GM12878 (cell line): ENCODE measurements around the gene APOO. TPM values are rescaled to one million over a fixed set of nuclear protein-coding genes. Genes with fewer than 3 reads are reported as not detected.

Source experiments
- ATAC-seq: fragments of 200-7000 bp; cut with Tn5 transposase; 3 replicates; pipeline ENCODE4 v1.9.1; 2020; ENCODE audit warnings: mild to moderate bottlenecking, moderate library complexity
- BruUV-seq: library from RNA; stranded (reverse); fragments of 400-500 nt; replicated peaks from 2 replicates; lab custom pipeline; 2021; lab: Mats Ljungman, UMichigan
- CTCF ChIA-PET: fragments of 300-600 bp; sonication (Branson Sonifier 250); formaldehyde crosslinking; extraction: SDS; loops from one replicate; lab custom pipeline; 2021; ENCODE audit warnings: inconsistent platforms; lab: Yijun Ruan, JAX
- POLR2A ChIA-PET: fragments of 350-600 bp; formaldehyde crosslinking; extraction: SDS; loops from one replicate; lab custom pipeline; 2021; ENCODE audit warnings: inconsistent platforms; lab: Charles Lee
- RAD21 ChIA-PET: fragments of 300-600 bp; sonication (Branson Sonifier 250); formaldehyde crosslinking; loops from one replicate; lab custom pipeline; 2023; ENCODE audit warnings: antibody characterized with exemption; ENCODE audit not compliant: unreplicated experiment; lab: Charles Lee
- SMC1A ChIA-PET: fragments of 300-600 bp; sonication (Branson Sonifier 250); formaldehyde crosslinking; loops from one replicate; lab custom pipeline; 2023; ENCODE audit not compliant: unreplicated experiment, uncharacterized antibody; lab: Charles Lee
- DNase-seq: peaks from one replicate; pipeline ENCODE4 v3.0.0-alpha.2; 2011; ENCODE audit warnings: low read depth, low spot score
- FAIRE-seq: peaks from 3 replicates; lab custom pipeline; 2011; peaks lifted over from hg19 to GRCh38; lab: Jason Lieb, UNC
- H2AFZ ChIP-seq: 2 replicates; pipeline ENCODE4 v1.6.0; 2011; ENCODE audit warnings: low read depth, low read length, control low read depth; ENCODE audit not compliant: control insufficient read depth
- H3K27ac ChIP-seq: 2 replicates; pipeline ENCODE4 v1.5.1; 2011; ENCODE audit warnings: control low read depth; ENCODE audit not compliant: control insufficient read depth, insufficient read depth
- H3K27me3 ChIP-seq, 2 experiments: replicated peaks in 1 of 2; 2 replicates each; pipeline versions ENCODE4 v1.6.0 to v1.6.1; 2011; ENCODE audit warnings: low read length in 1 of 2; ENCODE audit not compliant: control insufficient read depth in 2 of 2, insufficient read depth in 2 of 2
- H3K36me3 ChIP-seq, 2 experiments: 2 replicates each; pipeline ENCODE4 v1.5.1; 2011; ENCODE audit warnings: low read length in 1 of 2; ENCODE audit not compliant: control insufficient read depth in 2 of 2, insufficient read depth in 2 of 2
- H3K4me1 ChIP-seq: 2 replicates; pipeline ENCODE4 v1.6.1; 2011; ENCODE audit warnings: mild to moderate bottlenecking, low read length, moderate library complexity, mixed read lengths; ENCODE audit not compliant: control insufficient read depth, insufficient read depth
- H3K4me2 ChIP-seq: 2 replicates; pipeline ENCODE4 v1.6.0; 2011; ENCODE audit warnings: control low read depth; ENCODE audit not compliant: control insufficient read depth, insufficient read depth
- H3K4me3 ChIP-seq: fragments of 200-600 bp; sonication (generic); 2 replicates; pipeline ENCODE4 v1.5.1; 2016
- H3K79me2 ChIP-seq: 2 replicates; pipeline ENCODE4 v1.6.0; 2011; ENCODE audit warnings: low read length; ENCODE audit not compliant: control insufficient read depth, insufficient read depth
- H3K9ac ChIP-seq: 2 replicates; pipeline ENCODE4 v1.8.0; 2011; ENCODE audit warnings: low read length, control low read depth, mixed read lengths; ENCODE audit not compliant: control insufficient read depth, insufficient read depth
- H3K9me3 ChIP-seq: replicated peaks from 3 replicates; pipeline ENCODE4 v1.5.1; 2011; ENCODE audit warnings: mild to moderate bottlenecking, low read length; ENCODE audit not compliant: control insufficient read depth, insufficient read depth
- H4K20me1 ChIP-seq: 2 replicates; pipeline ENCODE4 v1.6.0; 2011; ENCODE audit not compliant: control insufficient read depth, insufficient read depth
- ATF2 ChIP-seq: IDR thresholded peaks from 2 replicates; pipeline ENCODE4 v1.6.1; 2012; ENCODE audit warnings: low read length, inconsistent platforms
- BMI1 ChIP-seq: fragments of 450-650 bp; IDR thresholded peaks from 2 replicates; pipeline ENCODE4 v1.6.1; 2016; ENCODE audit warnings: mild to moderate bottlenecking, moderate library complexity, borderline replicate concordance
- FOXK2 ChIP-seq: fragments of 450-650 bp; IDR thresholded peaks from 2 replicates; pipeline ENCODE4 v1.6.1; 2017; ENCODE audit warnings: mild to moderate bottlenecking, moderate library complexity
- HDAC2 ChIP-seq: fragments of 200-600 bp; sonication (generic); IDR thresholded peaks from 2 replicates; pipeline ENCODE4 v1.6.1; 2017
- IKZF2 ChIP-seq, 2 experiments: fragments of 450-650 bp; IDR thresholded peaks; 2 replicates each; pipeline ENCODE4 v1.6.1; 2017; ENCODE audit warnings: mild to moderate bottlenecking in 2 of 2, moderate library complexity in 2 of 2
- MTA3 ChIP-seq: IDR thresholded peaks from 2 replicates; pipeline ENCODE4 v1.6.1; 2012; ENCODE audit warnings: low read length, inconsistent platforms, borderline replicate concordance
- NR2C1 ChIP-seq: fragments of 450-650 bp; IDR thresholded peaks from 2 replicates; pipeline ENCODE4 v1.6.1; 2017; ENCODE audit warnings: antibody characterized with exemption, mild to moderate bottlenecking, moderate library complexity
- PAX8 ChIP-seq: fragments of 450-650 bp; IDR thresholded peaks from 2 replicates; pipeline ENCODE4 v1.6.1; 2017; ENCODE audit warnings: mild to moderate bottlenecking, moderate library complexity
- POLR2A ChIP-seq: IDR thresholded peaks from 2 replicates; pipeline ENCODE4 v1.6.1; 2011; ENCODE audit warnings: low read depth, mild to moderate bottlenecking, low read length
- TBL1XR1 ChIP-seq: IDR thresholded peaks from 2 replicates; pipeline ENCODE4 v1.6.1; 2012; ENCODE audit warnings: low read depth, low read length, improper control_type of control experiment
- ZBTB40 ChIP-seq: fragments of 450-650 bp; IDR thresholded peaks from 2 replicates; pipeline ENCODE4 v1.6.1; 2016; ENCODE audit warnings: mild to moderate bottlenecking, moderate library complexity, borderline replicate concordance
- WGBS: methylation state at CpG from one replicate; pipeline ENCODE4 v1.1.6; 2016; ENCODE audit warnings: low lambda C conversion rate; ENCODE audit not compliant: insufficient replicate concordance, insufficient coverage; ENCODE audit errors: missing lambda C conversion rate; 5-methylcytosine and 5-hydroxymethylcytosine counted together
- in situ Hi-C: fragments of 300-500 bp; cut with MboI; formaldehyde crosslinking; loops from 9 replicates; pipeline ENCODE4 v1.14.3; 2018; ENCODE audit warnings: mixed read lengths
- intact Hi-C: fragments of 100-400 bp; cut with micrococcal nuclease; formaldehyde crosslinking; loops from one replicate; pipeline ENCODE4 v1.14.2; 2022; ENCODE audit not compliant: unreplicated experiment
- polyA plus RNA-seq, 11 experiments: library from polyadenylated mRNA; depleted of rRNA in 4 of 11; unstranded in 6 of 11; stranded (reverse) in 5 of 11; fragments of >200 nt; fragmentation: Nextera tagmentation in 4 of 11; fragmentation: Illumina TruSeq in 1 of 11; extraction: Ambion mirVana in 4 of 11; extraction: Trizol in 1 of 11; gene quantifications; 1 replicate in 1 of 11; 2 replicates in 10 of 11; pipeline versions ENCODE4 v1.2.1 to v1.2.3, GENCODE V29; 2011 to 2016; ENCODE audit warnings: inconsistent platforms in 2 of 11, missing spikeins in 2 of 11, low read depth in 1 of 11
- total RNA-seq, 4 experiments: library from RNA; depleted of rRNA in 3 of 4; stranded (reverse); fragments of >200 nt in 3 of 4; fragmentation: Illumina TruSeq in 1 of 4; extraction: Trizol in 1 of 4; gene quantifications; 2 replicates each; pipeline versions ENCODE4 v1.2.1 to v1.2.3, GENCODE V29; 2013 to 2021

Gene APOO
- total and polyA plus RNA-seq, 10 of the 15 experiments (the other 5 are each of a cell fraction or from before 2014, with no cell fraction given), result 20.7 to 68.7 (median 35.5) TPM

- intact Hi-C loops, result no loop called here
- SMC1A ChIA-PET, result no interaction called here
- H3K4me3 ChIP-seq, result no peak overlapping the region
- no peak overlapping the region for H2AFZ ChIP-seq
- RAD21 ChIA-PET, result no interaction called here
- no peak overlapping the region for H3K4me2 ChIP-seq
- H3K9me3 ChIP-seq, result no peaks in the 10 kb centered on the region
- H4K20me1 ChIP-seq, result no peaks in the 10 kb centered on the region
- no peaks in the 10 kb centered on the region for H3K27me3 ChIP-seq
- no TSS peak for BruUV-seq
- no peak overlapping the region for H3K9ac ChIP-seq
- no peak for DNase-seq
- H3K79me2 ChIP-seq, result no peaks in the 10 kb centered on the region
- 49% methylated on average over 6 of the region's 6 CpGs for WGBS
- CTCF ChIA-PET, result interaction anchor here (0.7 to 2.1 kb wide), 2 partner anchors 36 to 109 kb away, joined by 3 to 4 read pairs; no protein-coding TSS in a partner anchor
- no peaks in the 10 kb centered on the region for H3K36me3 ChIP-seq
- TF ChIP-seq BMI1 (no peak), TBL1XR1 (no peak), NR2C1 (no peak), HDAC2 (no peak), PAX8 (no peak), ATF2 (no peak), IKZF2 (IDR thresholded peaks at IDR 0.05) (no peak), FOXK2 (no peak), ZBTB40 (no peak), MTA3 (no peak), POLR2A (no peak)
- no peak for FAIRE-seq
- no peaks in the 10 kb centered on the region for H3K4me1 ChIP-seq
- in situ Hi-C loops, result no loop called here
- POLR2A ChIA-PET, result interaction anchor here (0.6 kb wide), 2 partner anchors 8 to 132 kb away, joined by 3 to 5 read pairs; no protein-coding TSS in a partner anchor
- ATAC-seq, result no peak
- H3K27ac ChIP-seq, result no peak overlapping the region
These were observed 114.7 kb downstream of the APOO start for GRCh38 chrX:23792861-23793553.
